NT2/D1 (cell line): ENCODE data around the gene NT5DC4.

Experiments used
- DNase-seq: peaks from one replicate; pipeline ENCODE4 v3.0.0-alpha.2; 2011; ENCODE audit warnings: low read depth, low spot score
- H3K27me3 ChIP-seq: 2 replicates; pipeline ENCODE4 v1.6.0; 2011; ENCODE audit warnings: mild to moderate bottlenecking; ENCODE audit not compliant: insufficient read length, insufficient read depth
- H3K36me3 ChIP-seq: 2 replicates; pipeline ENCODE4 v1.6.1; 2011; ENCODE audit warnings: mild to moderate bottlenecking, low read length, mixed read lengths; ENCODE audit not compliant: insufficient read depth, insufficient read length
- H3K4me1 ChIP-seq: 2 replicates; pipeline ENCODE4 v1.5.1; 2011; ENCODE audit not compliant: insufficient read depth, insufficient read length
- H3K4me3 ChIP-seq: 2 replicates; pipeline ENCODE4 v1.5.1; 2011; ENCODE audit warnings: low read depth; ENCODE audit not compliant: insufficient read length
- H3K9ac ChIP-seq: 2 replicates; pipeline ENCODE4 v1.6.0; 2011; ENCODE audit warnings: low read depth; ENCODE audit not compliant: insufficient read length
- H3K9me3 ChIP-seq: 2 replicates; pipeline ENCODE4 v1.5.1; 2011; ENCODE audit warnings: mild to moderate bottlenecking, low read length; ENCODE audit not compliant: insufficient read depth
- SUZ12 ChIP-seq: IDR thresholded peaks from 2 replicates; pipeline ENCODE4 v1.6.1; 2011; ENCODE audit not compliant: insufficient read length, insufficient read depth; ENCODE audit errors: extremely low read depth
- YY1 ChIP-seq: IDR thresholded peaks from 2 replicates; pipeline ENCODE4 v1.6.1; 2011; ENCODE audit not compliant: insufficient read length, insufficient read depth
- ZNF274 ChIP-seq: IDR thresholded peaks from 2 replicates; pipeline ENCODE4 v1.6.1; 2011; ENCODE audit warnings: mild to moderate bottlenecking, low read depth, low read length

The NT5DC4 gene

GRCh38 chr2:112760149-112760548, 39.3 kb downstream of the NT5DC4 start:
- Histone ChIP-seq H3K4me1 (no peaks in the 10 kb centered on the region), H3K27me3 (no peaks in the 10 kb centered on the region), H3K9me3 (no peaks in the 10 kb centered on the region), H3K9ac (no peak overlapping the region), H3K36me3 (peaks cover 70% of the 10 kb centered on the region), H3K4me3 (no peak overlapping the region)
- TF ChIP-seq SUZ12 (no peak), YY1 (no peak), ZNF274 (no peak)
- DNase-seq = no peak

DNA sequence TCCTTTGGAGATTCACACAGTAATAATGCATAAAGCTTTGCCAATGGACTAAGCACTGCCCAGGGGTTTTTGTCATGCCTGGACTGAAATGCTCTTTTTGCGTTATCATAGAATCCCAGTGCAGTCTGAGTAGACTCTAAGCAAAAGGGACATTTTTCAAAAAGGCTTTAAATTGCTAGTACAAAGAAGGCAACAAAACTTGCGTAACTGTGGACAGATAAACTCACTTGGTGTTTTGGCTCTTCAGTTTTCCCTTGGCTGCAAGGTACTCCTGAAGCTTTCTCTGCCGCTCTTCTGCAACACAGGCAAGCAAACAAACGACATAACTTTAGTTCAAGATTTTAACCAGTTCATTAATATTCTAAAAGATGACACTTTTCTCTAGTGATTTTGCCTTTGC, 41.5 kb downstream of the NT5DC4 start:
- Histone ChIP-seq H3K36me3 (peaks cover 49% of the 10 kb centered on the region), H3K9me3 (no peaks in the 10 kb centered on the region), H3K9ac (no peak overlapping the region), H3K27me3 (no peaks in the 10 kb centered on the region), H3K4me1 (no peaks in the 10 kb centered on the region), H3K4me3 (no peak overlapping the region)
- no peak for DNase-seq
- TF ChIP-seq ZNF274 = no peak
- TF ChIP-seq SUZ12 = no peak
- TF ChIP-seq YY1 = no peak

DNA sequence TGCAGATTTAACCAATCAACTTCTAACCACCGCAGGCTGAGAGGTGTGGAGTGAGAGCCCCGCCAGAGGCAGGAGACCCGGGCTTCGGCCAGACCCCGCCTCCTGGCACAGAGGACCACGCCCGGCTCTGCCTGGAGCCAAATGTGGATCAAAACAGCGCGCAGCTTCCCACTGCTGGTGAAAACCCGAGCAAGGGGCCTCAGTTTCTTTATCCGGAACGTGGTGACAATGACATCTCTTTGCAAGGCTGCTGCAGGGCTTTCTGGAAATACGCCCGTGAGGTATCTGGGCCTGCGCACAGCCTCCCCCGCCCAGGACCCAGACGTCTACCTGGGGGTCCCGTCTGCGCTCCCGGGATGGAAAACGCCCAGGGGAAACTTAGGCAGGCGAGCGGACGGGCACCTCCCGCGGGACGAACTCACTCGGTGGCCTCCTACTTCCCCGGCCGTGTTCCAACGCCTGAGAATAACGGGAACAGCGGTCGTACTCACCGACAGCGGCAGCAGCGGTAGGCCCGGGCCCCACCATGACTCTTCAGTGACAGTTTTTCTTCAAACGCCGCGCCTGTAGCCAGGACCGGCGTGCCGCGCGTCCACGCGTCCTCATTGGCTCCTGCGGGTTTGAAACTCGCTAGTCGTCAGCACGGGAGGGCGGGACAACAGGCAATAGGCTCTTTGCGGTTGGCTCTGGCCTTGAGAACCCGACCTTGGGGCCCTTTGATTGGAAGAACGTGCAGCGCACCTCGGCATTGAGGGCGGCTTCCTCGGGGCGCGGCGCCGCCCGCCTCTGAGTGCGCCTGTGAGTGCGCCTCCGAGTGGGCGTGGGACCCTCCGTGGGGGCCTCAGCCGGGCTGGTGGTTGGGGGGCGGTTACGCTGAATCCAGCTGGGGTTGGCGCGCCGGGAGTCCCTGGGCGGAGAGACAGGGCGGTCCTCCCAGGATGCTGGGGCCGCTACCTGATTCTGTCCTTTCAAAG, 43.5 kb downstream of the NT5DC4 start, which contains the start of gene CKAP2L:
Gene CKAP2L (minus strand): TSS at position 539 of the 974 bp plus-strand sequence. CDS start 11 bp downstream, at position 528.
- TF ChIP-seq YY1 (no peak), SUZ12 (no peak), ZNF274 (no peak)
- H3K27me3 ChIP-seq = no peaks in the 10 kb centered on the region
- 0 out of 2 replicates have a peak, but pooled peaks cover 8% of the 10 kb centered on the region for H3K9me3 ChIP-seq
- H3K36me3 ChIP-seq = peaks cover 28% of the 10 kb centered on the region
- no peaks in the 10 kb centered on the region for H3K4me1 ChIP-seq
- peak; percentile 96 for DNase-seq
- H3K4me3 ChIP-seq = peak within 1 kb of the TSS; percentile 63
- peak within 1 kb of the TSS; percentile 74 for H3K9ac ChIP-seq

- TF ChIP-seq SUZ12 = no peak
- no peak for TF ChIP-seq YY1
- no peak for TF ChIP-seq ZNF274
- H3K27me3 ChIP-seq = no peaks in the 10 kb centered on the region
- no peak for DNase-seq
- H3K9ac ChIP-seq = peak overlapping the region; percentile 33
- H3K9me3 ChIP-seq = 0 out of 2 replicates have a peak, but pooled peaks cover 8% of the 10 kb centered on the region
- peaks cover 21% of the 10 kb centered on the region for H3K36me3 ChIP-seq
- peak overlapping the region; percentile 63 for H3K4me3 ChIP-seq
- H3K4me1 ChIP-seq = no peaks in the 10 kb centered on the region
These were observed 44.4 kb downstream of the NT5DC4 start for GRCh38 chr2:112765251-112765650.

GRCh38 chr2:112767693-112768330, 47.0 kb downstream of the NT5DC4 start:
- no peaks in the 10 kb centered on the region for H3K27me3 ChIP-seq
- H3K4me1 ChIP-seq = no peaks in the 10 kb centered on the region
- H3K9ac ChIP-seq = no peak overlapping the region
- TF ChIP-seq YY1 = no peak
- TF ChIP-seq SUZ12 = no peak
- no peak for TF ChIP-seq ZNF274
- no peaks in the 10 kb centered on the region for H3K36me3 ChIP-seq
- 0 out of 2 replicates have a peak, but pooled peaks cover 8% of the 10 kb centered on the region for H3K9me3 ChIP-seq
- H3K4me3 ChIP-seq = no peak overlapping the region
- DNase-seq = no peak

- TF ChIP-seq YY1 (no peak), ZNF274 (no peak), SUZ12 (no peak)
- DNase-seq = no peak
These were observed 47.6 kb downstream of the NT5DC4 start for GRCh38 chr2:112768432-112768831.

GRCh38 chr2:112772322-112772721, 51.5 kb downstream of the NT5DC4 start:
- H3K9ac ChIP-seq = no peak overlapping the region
- DNase-seq = no peak
- H3K4me3 ChIP-seq = no peak overlapping the region
- TF ChIP-seq ZNF274 (no peak), SUZ12 (no peak), YY1 (no peak)
- 0 out of 2 replicates have a peak, but pooled peaks cover 8% of the 10 kb centered on the region for H3K9me3 ChIP-seq
- H3K36me3 ChIP-seq = no peaks in the 10 kb centered on the region
- no peaks in the 10 kb centered on the region for H3K4me1 ChIP-seq
- H3K27me3 ChIP-seq = no peaks in the 10 kb centered on the region

More at GRCh38 chr2:112768432-112768831, 47.6 kb downstream of the NT5DC4 start:
- Histone ChIP-seq H3K4me3 (no peak overlapping the region), H3K9me3 (0 out of 2 replicates have a peak, but pooled peaks cover 8% of the 10 kb centered on the region), H3K36me3 (no peaks in the 10 kb centered on the region), H3K9ac (no peak overlapping the region), H3K27me3 (no peaks in the 10 kb centered on the region), H3K4me1 (no peaks in the 10 kb centered on the region)
